ENCODE measurements around the gene TMEM168.

Gene TMEM168

GRCh38 chr7:112791465-112792168 is 1.4 kb upstream of the TMEM168 start:
- no peak for DNase-seq (ENCODE audit: low read depth)
- TF ChIP-seq CTCF (IDR thresholded peaks at IDR 0.05; ENCODE audit: insufficient read depth, low read depth, low read length, missing control alignments), result no peak
- no peak overlapping the region for H3K4me3 ChIP-seq (ENCODE audit: low read length)

GRCh38 chr7:112790586-112791003 is 402 bp upstream of the TMEM168 start:
- no peak for TF ChIP-seq CTCF (IDR thresholded peaks at IDR 0.05; ENCODE audit: insufficient read depth, low read depth, low read length, missing control alignments)
- DNase-seq (ENCODE audit: low read depth), result peak; percentile 33
- H3K4me3 ChIP-seq (ENCODE audit: low read length), result peak overlapping the region; percentile 84

GRCh38 chr7:112789453-112789816 is 758 bp downstream of the TMEM168 start:
- peak overlapping the region; percentile 84 for H3K4me3 ChIP-seq (ENCODE audit: low read length)
- DNase-seq (ENCODE audit: low read depth), result no peak
- no peak for TF ChIP-seq CTCF (IDR thresholded peaks at IDR 0.05; ENCODE audit: insufficient read depth, low read depth, low read length, missing control alignments)

- H3K4me3 ChIP-seq (ENCODE audit: low read length), result peak overlapping the region; percentile 84
- DNase-seq (ENCODE audit: low read depth), result peak; percentile 24
- no peak for TF ChIP-seq CTCF (IDR thresholded peaks at IDR 0.05; ENCODE audit: insufficient read depth, low read depth, low read length, missing control alignments)
Observed at GRCh38 chr7:112788778-112789343, 1.3 kb downstream of the TMEM168 start.

GRCh38 chr7:112784603-112785002 is 5.6 kb downstream of the TMEM168 start:
- DNase-seq (ENCODE audit: low read depth), result no peak
- TF ChIP-seq CTCF (IDR thresholded peaks at IDR 0.05; ENCODE audit: insufficient read depth, low read depth, low read length, missing control alignments), result no peak
- no peak overlapping the region for H3K4me3 ChIP-seq (ENCODE audit: low read length)

- peak; percentile 89 for DNase-seq (ENCODE audit: low read depth)
- TF ChIP-seq CTCF (IDR thresholded peaks at IDR 0.05; ENCODE audit: insufficient read depth, low read depth, low read length, missing control alignments), result no peak
- H3K4me3 ChIP-seq (ENCODE audit: low read length), result no peak overlapping the region
Observed at GRCh38 chr7:112782498-112782897, 7.7 kb downstream of the TMEM168 start.

GRCh38 chr7:112781558-112781957 is 8.6 kb downstream of the TMEM168 start:
- TF ChIP-seq CTCF (IDR thresholded peaks at IDR 0.05; ENCODE audit: insufficient read depth, low read depth, low read length, missing control alignments), result no peak
- no peak for DNase-seq (ENCODE audit: low read depth)
- no peak overlapping the region for H3K4me3 ChIP-seq (ENCODE audit: low read length)

Data from epithelial cell of esophagus (primary cell).